Gastroesophageal sphincter (tissue), 3 donors: ENCODE measurements around the gene GPR17.

Source experiments
- CTCF ChIP-seq, 4 experiments: fragments of 200-600 bp in 2 of 4; fragments of 450-650 bp in 2 of 4; sonication (generic) in 1 of 4; IDR thresholded peaks; one replicate each; pipeline ENCODE4 v1.5.1; 2017 to 2019; ENCODE audit warnings: antibody characterized with exemption in 4 of 4, mild to moderate bottlenecking in 2 of 4, moderate library complexity in 2 of 4
- EP300 ChIP-seq: sonication (generic); formaldehyde crosslinking; IDR thresholded peaks from one replicate; pipeline ENCODE4 v1.6.1; 2017; ENCODE audit warnings: antibody characterized with exemption, mild to moderate bottlenecking
- POLR2A ChIP-seq, 2 donors: fragments of 450-650 bp; IDR thresholded peaks; one replicate each; pipeline ENCODE4 v1.6.1; 2017; ENCODE audit warnings: antibody characterized with exemption in 2 of 2, mild to moderate bottlenecking in 2 of 2, moderate library complexity in 1 of 2
- POLR2AphosphoS5 ChIP-seq: sonication (generic); formaldehyde crosslinking; IDR thresholded peaks from one replicate; pipeline ENCODE4 v1.6.1; 2017; ENCODE audit warnings: antibody characterized with exemption

- no peak for TF ChIP-seq EP300
- no peak for TF ChIP-seq CTCF (IDR thresholded peaks at IDR 0.05)
- no peak for TF ChIP-seq POLR2AphosphoS5
- TF ChIP-seq POLR2A (IDR thresholded peaks at IDR 0.05), result no peak
Observed at GRCh38 chr2:127645026-127645394, 943 bp upstream of the GPR17 start.
